HG03521 (cell line): ENCODE data around the gene SEPTIN8.

ENCODE experiments used
- ATAC-seq: cut with Tn5 transposase; IDR thresholded peaks from one replicate; pipeline ENCODE4 v1.9.1; 2021; ENCODE audit warnings: mild to moderate bottlenecking, moderate library complexity; ENCODE audit not compliant: unreplicated experiment

SEPTIN8 gene

DNA sequence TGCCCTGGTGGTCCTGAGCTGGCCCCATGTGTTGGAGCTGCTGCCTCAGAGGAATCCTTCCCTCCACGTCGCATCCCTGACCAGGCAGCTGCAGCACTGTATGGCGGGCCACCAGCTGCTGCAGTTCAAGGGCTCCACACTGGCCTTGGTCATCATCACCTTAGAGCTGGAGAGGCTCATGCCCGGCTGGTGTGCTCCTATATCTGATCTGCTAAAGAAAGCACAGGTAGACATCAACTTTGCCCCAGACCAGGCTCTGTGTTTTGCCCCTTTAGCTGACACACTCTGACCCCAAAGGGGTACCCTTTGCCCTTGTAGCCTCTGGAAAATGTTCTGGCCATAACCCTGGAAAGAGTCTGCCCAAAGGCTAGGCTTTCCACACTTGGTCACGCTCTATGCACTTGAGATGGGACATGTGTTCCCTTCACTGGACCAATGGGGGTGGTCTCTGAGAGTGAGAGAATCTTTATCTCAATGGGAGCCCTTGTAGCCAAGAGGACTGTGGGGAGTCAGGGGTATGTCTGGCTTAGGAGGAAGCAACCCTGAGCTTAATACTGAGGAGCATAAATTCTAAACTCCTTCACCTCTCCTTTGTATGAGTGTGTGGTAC lies 25.0 kb downstream of the SEPTIN8 start:
- ATAC-seq: no peak

DNA sequence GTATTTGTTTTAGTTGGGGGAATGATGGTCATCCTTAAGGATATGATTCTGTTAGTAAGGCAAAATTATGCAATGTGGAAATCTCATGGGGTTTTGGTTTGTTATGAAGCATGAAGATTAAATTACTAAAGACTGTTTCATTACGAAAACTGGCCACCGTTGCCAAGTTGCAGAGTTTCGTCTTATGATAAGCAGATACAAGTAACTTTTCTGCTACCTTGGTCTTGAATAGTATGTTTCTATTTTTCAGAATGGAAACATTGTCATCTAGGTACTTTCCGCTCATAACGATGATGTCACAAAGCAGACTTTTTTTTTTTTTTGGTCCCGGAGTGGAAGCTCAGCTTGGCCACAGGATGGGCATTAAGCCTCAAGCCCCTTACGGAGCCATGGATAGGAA lies 25.6 kb downstream of the SEPTIN8 start:
- peak; percentile 33 for ATAC-seq

- peak; percentile 33 for ATAC-seq
These were observed 26.4 kb downstream of the SEPTIN8 start for GRCh38 chr5:132750471-132751230.

DNA sequence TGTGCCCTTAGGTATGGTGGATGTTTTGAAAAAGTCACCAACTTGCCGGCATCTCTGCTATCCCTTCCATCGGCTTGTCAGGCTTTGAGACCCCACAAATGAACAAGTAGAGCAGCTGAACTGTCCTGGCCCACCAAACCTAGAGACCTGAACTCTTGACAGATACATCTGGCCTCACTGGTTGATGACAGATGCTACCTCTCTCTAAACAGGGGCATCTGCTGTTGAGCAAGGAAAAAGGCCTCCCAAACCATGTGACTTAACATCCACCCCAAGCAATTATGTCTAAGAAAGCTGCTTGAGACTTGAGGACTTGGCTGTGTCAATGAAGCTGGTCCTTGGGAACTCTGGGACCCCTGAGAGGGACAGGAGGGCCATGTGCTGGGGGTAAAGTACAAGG lies 27.5 kb downstream of the SEPTIN8 start:
- ATAC-seq: no peak

- ATAC-seq: no peak
These were observed 28.5 kb downstream of the SEPTIN8 start for GRCh38 chr5:132748522-132749000.

GRCh38 chr5:132747616-132748440 lies 29.2 kb downstream of the SEPTIN8 start:
- no peak for ATAC-seq

DNA sequence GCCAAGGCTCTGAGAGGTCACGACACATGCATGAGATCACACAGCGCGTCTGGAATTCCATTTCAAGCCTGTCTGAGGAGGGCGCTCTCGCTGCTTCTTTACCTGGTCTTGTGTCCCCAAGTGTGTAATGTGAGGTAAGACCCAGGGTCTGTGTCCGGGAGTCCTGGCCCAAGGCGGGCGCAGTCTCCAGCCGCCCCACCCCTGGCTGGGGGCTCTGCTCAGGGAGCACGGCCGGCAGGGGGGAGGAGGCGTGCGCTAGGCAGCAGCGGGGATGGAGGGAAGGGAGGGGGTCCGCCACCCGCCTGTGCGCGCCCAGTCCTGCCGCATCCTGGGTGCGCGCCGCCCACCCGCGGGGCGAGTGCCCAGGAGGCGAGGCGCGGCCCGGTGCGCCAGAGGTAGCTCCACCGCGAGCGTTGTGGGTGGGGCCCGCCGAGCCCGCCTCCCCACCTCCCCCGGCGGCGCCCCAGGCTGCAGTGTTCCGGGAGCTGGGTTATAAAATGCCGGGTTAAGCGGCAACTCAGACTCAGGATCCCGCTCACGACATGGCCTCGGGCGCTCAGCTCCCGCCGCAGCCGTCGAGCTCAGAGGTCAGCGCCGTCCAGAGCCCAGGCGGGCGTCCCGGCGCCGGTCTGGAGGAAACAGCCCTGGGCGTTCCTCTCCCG lies 30.0 kb downstream of the SEPTIN8 start, which contains the start of gene CCNI2:
Gene CCNI2, plus strand, starts transcription at position 473 of the 662 bp plus-strand sequence. Its CDS starts 70 bp downstream, at position 543.
- ATAC-seq: no peak

- no peak for ATAC-seq
These were observed 30.5 kb downstream of the SEPTIN8 start for GRCh38 chr5:132746592-132746953.

DNA sequence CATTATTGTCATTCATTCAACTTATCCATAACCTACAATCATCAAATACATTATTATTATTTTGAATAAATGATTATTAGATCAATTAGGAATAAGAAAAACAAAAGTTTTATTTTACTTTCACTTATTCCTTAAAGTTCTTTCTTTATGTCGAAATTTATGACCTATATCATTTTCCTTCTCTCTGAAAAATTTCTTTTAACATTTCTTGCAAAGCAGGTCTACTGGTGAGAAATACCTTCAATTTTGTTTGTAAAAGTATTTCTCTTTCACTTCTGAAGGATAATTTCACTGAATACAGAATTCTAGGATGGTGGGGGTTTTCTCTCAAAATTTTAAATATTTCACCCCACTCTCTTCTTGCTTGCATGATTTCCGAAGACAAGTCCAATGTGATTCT lies 32.4 kb downstream of the SEPTIN8 start:
- no peak for ATAC-seq

GRCh38 chr5:132742626-132743025 lies 34.4 kb downstream of the SEPTIN8 start:
- ATAC-seq: no peak

- no peak for ATAC-seq
These were observed 34.9 kb downstream of the SEPTIN8 start for GRCh38 chr5:132742158-132742557.

- no peak for ATAC-seq
These were observed 37.8 kb downstream of the SEPTIN8 start for GRCh38 chr5:132739232-132739631.

- no peak for ATAC-seq
These were observed 38.9 kb downstream of the SEPTIN8 start for GRCh38 chr5:132737982-132738681.

DNA sequence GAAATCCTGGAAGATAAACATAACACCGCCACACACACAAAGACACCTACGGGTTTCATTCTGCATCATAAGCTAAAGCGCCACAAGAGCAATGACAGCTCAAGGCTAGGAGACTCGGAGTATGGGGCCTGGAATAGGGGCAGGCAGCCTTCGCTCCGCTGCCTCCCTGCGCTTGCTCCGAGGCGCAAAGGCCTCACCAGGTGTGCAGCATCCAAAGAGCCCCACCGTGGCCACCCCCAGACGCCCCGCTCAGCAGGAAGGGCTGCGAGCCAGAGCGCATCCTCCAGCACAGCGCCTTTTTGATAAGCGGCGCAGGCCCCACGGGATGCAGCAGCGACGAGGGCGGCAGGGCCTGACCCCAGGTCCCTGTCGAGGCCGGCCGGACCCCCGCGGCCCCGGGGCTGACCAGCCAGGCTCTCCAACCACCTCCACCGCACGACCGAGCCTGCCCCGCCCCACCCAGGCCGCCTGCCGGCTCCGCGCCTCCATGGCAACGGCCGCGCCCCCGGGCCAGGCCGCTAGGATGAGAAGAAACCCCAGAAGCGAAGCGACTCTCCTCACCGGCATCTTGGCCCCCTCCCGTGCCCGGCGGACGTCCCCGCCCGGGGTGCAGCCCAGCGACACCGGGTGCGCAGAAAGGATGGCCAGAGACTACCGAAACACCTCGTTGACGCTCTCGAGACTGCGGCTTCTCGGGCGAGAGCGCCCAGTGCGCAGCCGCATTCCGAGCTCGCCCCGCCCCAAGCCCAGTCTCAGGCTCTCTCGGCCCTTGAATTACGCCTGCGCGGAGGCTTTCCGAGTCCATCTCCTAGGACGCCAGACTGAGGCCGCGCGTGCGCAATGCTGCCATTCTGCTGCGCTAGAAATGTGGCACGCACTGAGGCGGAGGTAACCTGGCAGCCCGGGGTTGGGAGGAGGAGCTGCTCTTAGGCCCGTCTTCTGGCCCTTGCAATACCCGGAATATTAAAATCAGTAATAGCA lies 39.9 kb downstream of the SEPTIN8 start, which contains the start of gene KIF3A:
Gene KIF3A, minus strand, starts transcription at position 694 of the 981 bp plus-strand sequence. Its CDS starts 127 bp downstream, at position 567.
- peak; percentile 84 for ATAC-seq

- ATAC-seq: no peak
These were observed 42.4 kb downstream of the SEPTIN8 start for GRCh38 chr5:132734687-132735086.

GRCh38 chr5:132733499-132734148 lies 43.4 kb downstream of the SEPTIN8 start:
- no peak for ATAC-seq

- no peak for ATAC-seq
These were observed 47.1 kb downstream of the SEPTIN8 start for GRCh38 chr5:132729896-132730295.

DNA sequence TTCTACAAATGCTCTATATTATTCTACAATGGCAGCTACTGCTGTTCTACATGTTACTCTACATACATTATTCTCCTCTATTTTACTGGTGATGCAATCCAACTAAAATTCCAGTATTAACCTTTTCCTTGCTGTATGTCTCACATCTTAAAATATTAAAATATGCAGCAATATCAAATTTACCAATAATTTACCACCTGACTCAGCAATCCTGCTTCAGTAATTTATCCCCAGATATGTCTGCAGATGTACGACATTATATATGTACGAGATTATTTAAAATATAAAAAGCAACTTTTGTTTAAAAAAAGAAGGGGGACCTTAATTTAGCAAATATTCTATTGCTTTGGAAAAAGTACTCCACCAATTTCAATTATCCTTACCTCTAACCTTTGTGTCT lies 51.3 kb downstream of the SEPTIN8 start:
- ATAC-seq: no peak
